H1 (cell line): ENCODE results near the gene R3HDM2. TPM values are rescaled to one million over a fixed set of nuclear protein-coding genes. Genes with fewer than 3 reads are reported as not detected.

Experiments
- CTCF ChIA-PET: fragments of 300-600 bp; sonication (Branson Sonifier 250); formaldehyde crosslinking; loops from one replicate; lab custom pipeline; 2021; ENCODE audit not compliant: partially characterized antibody; lab: Charles Lee
- POLR2A ChIA-PET: fragments of 300-600 bp; sonication (Branson Sonifier 250); formaldehyde crosslinking; loops from one replicate; lab custom pipeline; 2021; ENCODE audit warnings: inconsistent platforms; ENCODE audit not compliant: partially characterized antibody; lab: Charles Lee
- DNase-seq, 2 experiments: peaks; one replicate each; pipeline versions ENCODE4 v3.0.0 to v3.0.0-alpha.2; 2010 to 2022; ENCODE audit warnings: low spot score in 2 of 2, low read depth in 1 of 2, mixed read lengths in 1 of 2
- FAIRE-seq: peaks from 2 replicates; lab custom pipeline; 2011; peaks lifted over from hg19 to GRCh38; lab: Jason Lieb, UNC
- H2AFZ ChIP-seq: 2 replicates; pipeline ENCODE4 v1.8.1; 2012; ENCODE audit warnings: low read length, inconsistent platforms
- H2AK5ac ChIP-seq: 2 replicates; pipeline ENCODE4 v1.6.1; 2013; ENCODE audit warnings: low read depth, low read length
- H2BK120ac ChIP-seq: replicated peaks from 2 replicates; pipeline ENCODE3; 2013; ENCODE audit warnings: low read depth, low read length, inconsistent platforms
- H2BK12ac ChIP-seq: 2 replicates; pipeline ENCODE4 v1.6.1; 2013; ENCODE audit warnings: low read depth, low read length
- H2BK15ac ChIP-seq: 2 replicates; pipeline ENCODE4 v1.6.1; 2013; ENCODE audit warnings: low read length
- H2BK20ac ChIP-seq: 2 replicates; pipeline ENCODE4 v1.6.1; 2013; ENCODE audit warnings: low read length
- H2BK5ac ChIP-seq: 2 replicates; pipeline ENCODE4 v1.6.1; 2013; ENCODE audit warnings: low read depth, low read length
- H3K14ac ChIP-seq: 2 replicates; pipeline ENCODE4 v1.6.1; 2013; ENCODE audit warnings: inconsistent platforms; ENCODE audit not compliant: insufficient read length
- H3K18ac ChIP-seq: 2 replicates; pipeline ENCODE4 v1.6.1; 2013; ENCODE audit warnings: low read length; ENCODE audit errors: extremely low read depth
- H3K23ac ChIP-seq: 2 replicates; pipeline ENCODE4 v1.6.1; 2013; ENCODE audit warnings: inconsistent platforms; ENCODE audit not compliant: insufficient read length
- H3K23me2 ChIP-seq: 2 replicates; pipeline ENCODE4 v1.6.1; 2013; ENCODE audit warnings: low read depth, low read length
- H3K27ac ChIP-seq: 2 replicates; pipeline ENCODE4 v1.6.1; 2011; ENCODE audit warnings: low read depth, low read length, inconsistent platforms
- H3K27me3 ChIP-seq, 4 experiments: replicated peaks in 1 of 4; 1 replicate in 1 of 4; 2 replicates in 3 of 4; pipeline versions ENCODE4 v1.6.1 to v1.8.1; 2011 to 2013; ENCODE audit warnings: low read length in 3 of 4, mild to moderate bottlenecking in 3 of 4, inconsistent platforms in 2 of 4, mixed read lengths in 2 of 4, moderate library complexity in 1 of 4; ENCODE audit not compliant: control insufficient read depth in 3 of 4, insufficient read depth in 3 of 4; ENCODE audit errors: extremely low read depth in 1 of 4
- H3K36me3 ChIP-seq, 4 experiments: 2 replicates each; pipeline versions ENCODE4 v1.6.1 to v1.8.1; 2011 to 2013; ENCODE audit warnings: mild to moderate bottlenecking in 4 of 4, low read length in 3 of 4, moderate library complexity in 2 of 4, control low read depth in 1 of 4, inconsistent platforms in 1 of 4; ENCODE audit not compliant: insufficient read depth in 4 of 4, control insufficient read depth in 2 of 4
- H3K4ac ChIP-seq: replicated peaks from 2 replicates; pipeline ENCODE3; 2013; ENCODE audit warnings: low read length, low read depth, mixed read lengths, inconsistent platforms; ENCODE audit not compliant: insufficient read length
- H3K4me1 ChIP-seq, 4 experiments: replicated peaks in 1 of 4; 1 replicate in 1 of 4; 2 replicates in 3 of 4; pipeline versions ENCODE4 v1.6.1 to v1.8.1; 2011 to 2013; ENCODE audit warnings: low read length in 3 of 4, inconsistent platforms in 2 of 4, mixed read lengths in 1 of 4; ENCODE audit not compliant: insufficient read depth in 4 of 4, control insufficient read depth in 3 of 4
- H3K4me2 ChIP-seq, 2 experiments: 2 replicates each; pipeline versions ENCODE4 v1.6.1 to v1.8.1; 2011 to 2013; ENCODE audit warnings: low read depth in 2 of 2, low read length in 2 of 2, control low read depth in 1 of 2, inconsistent platforms in 1 of 2, mild to moderate bottlenecking in 1 of 2; ENCODE audit not compliant: insufficient read depth in 1 of 2
- H3K4me3 ChIP-seq, 4 experiments: fragments of 200-600, 300-600 bp in 1 of 4; sonication (generic), shearing (Covaris generic), sonication (Bioruptor Twin) in 1 of 4; 2 replicates each; pipeline versions ENCODE4 v1.5.1 to v1.8.1; 2011 to 2016; ENCODE audit warnings: low read length in 4 of 4, low read depth in 3 of 4, control low read depth in 2 of 4, inconsistent platforms in 2 of 4, mild to moderate bottlenecking in 2 of 4, mixed read lengths in 1 of 4, moderate library complexity in 1 of 4; ENCODE audit not compliant: insufficient read depth in 2 of 4; ENCODE audit errors: extremely low read depth in 1 of 4
- H3K56ac ChIP-seq: replicated peaks from 2 replicates; pipeline ENCODE3; 2013; ENCODE audit warnings: low read depth, mild to moderate bottlenecking, mixed read lengths, low read length, inconsistent platforms; ENCODE audit not compliant: insufficient read length
- H3K79me1 ChIP-seq: 2 replicates; pipeline ENCODE4 v1.6.1; 2013; ENCODE audit warnings: low read depth, low read length, control low read depth
- H3K79me2 ChIP-seq, 2 experiments: 2 replicates each; pipeline versions ENCODE4 v1.6.1 to v1.8.1; 2012 to 2013; ENCODE audit warnings: low read length in 2 of 2, mild to moderate bottlenecking in 2 of 2, inconsistent platforms in 1 of 2; ENCODE audit not compliant: insufficient read depth in 2 of 2, control insufficient read depth in 1 of 2
- H3K9ac ChIP-seq, 4 experiments: replicated peaks in 1 of 4; 1 replicate in 1 of 4; 2 replicates in 3 of 4; pipeline versions ENCODE4 v1.6.1 to v1.8.1; 2011 to 2013; ENCODE audit warnings: low read depth in 3 of 4, low read length in 3 of 4, control low read depth in 2 of 4, mild to moderate bottlenecking in 2 of 4, moderate library complexity in 2 of 4, inconsistent platforms in 1 of 4; ENCODE audit errors: extremely low read depth in 1 of 4
- H3K9me3 ChIP-seq, 2 experiments: 2 replicates each; pipeline versions ENCODE4 v1.6.1 to v1.8.1; 2012 to 2013; ENCODE audit warnings: mild to moderate bottlenecking in 2 of 2, moderate library complexity in 2 of 2, control low read depth in 1 of 2, inconsistent platforms in 1 of 2, low read depth in 1 of 2, low read length in 1 of 2, mixed read lengths in 1 of 2; ENCODE audit not compliant: insufficient read depth in 2 of 2
- H4K20me1 ChIP-seq, 2 experiments: replicated peaks in 1 of 2; 2 replicates each; pipeline versions ENCODE3 to v1.8.1; 2011 to 2013; ENCODE audit warnings: inconsistent platforms in 2 of 2, low read length in 2 of 2, mild to moderate bottlenecking in 1 of 2; ENCODE audit not compliant: insufficient read depth in 2 of 2, control insufficient read depth in 1 of 2
- H4K5ac ChIP-seq: 2 replicates; pipeline ENCODE4 v1.6.1; 2013; ENCODE audit warnings: low read length, low read depth, mixed read lengths, inconsistent platforms; ENCODE audit not compliant: insufficient read length
- H4K8ac ChIP-seq: 2 replicates; pipeline ENCODE4 v1.8.0; 2013; ENCODE audit warnings: mild to moderate bottlenecking, moderate library complexity, low read length, inconsistent platforms; ENCODE audit not compliant: insufficient read depth; ENCODE audit errors: extremely low read depth
- H4K91ac ChIP-seq: replicated peaks from 2 replicates; pipeline ENCODE3; 2013; ENCODE audit warnings: low read length, mixed read lengths, inconsistent platforms; ENCODE audit not compliant: insufficient read length
- BCL11A ChIP-seq, 2 experiments: IDR thresholded peaks; one replicate each; pipeline ENCODE4 v1.6.1; 2011; ENCODE audit warnings: low read depth in 2 of 2, low read length in 2 of 2, mild to moderate bottlenecking in 2 of 2
- CHD1 ChIP-seq: IDR thresholded peaks from 2 replicates; pipeline ENCODE4 v1.6.1; 2012; ENCODE audit warnings: low read depth, low read length, improper control_type of control experiment
- E2F6 ChIP-seq: IDR thresholded peaks from 2 replicates; pipeline ENCODE4 v1.6.1; 2012; ENCODE audit warnings: inconsistent platforms
- EP300 ChIP-seq, 2 experiments: IDR thresholded peaks; 1 replicate in 1 of 2; 2 replicates in 1 of 2; pipeline ENCODE4 v1.6.1; 2011 to 2012; ENCODE audit warnings: low read depth in 2 of 2, low read length in 2 of 2, mild to moderate bottlenecking in 2 of 2, borderline replicate concordance in 1 of 2, inconsistent platforms in 1 of 2, moderate library complexity in 1 of 2
- NANOG ChIP-seq: IDR thresholded peaks from 2 replicates; pipeline ENCODE4 v1.6.1; 2011; ENCODE audit warnings: low read length, low read depth, mild to moderate bottlenecking, inconsistent platforms; ENCODE audit not compliant: insufficient read depth, poor library complexity, severe bottlenecking
- NRF1 ChIP-seq: IDR thresholded peaks from 2 replicates; pipeline ENCODE4 v1.6.1; 2011; ENCODE audit warnings: mild to moderate bottlenecking, low read depth, low read length, improper control_type of control experiment
- POLR2A ChIP-seq, 2 experiments: IDR thresholded peaks; 1 replicate in 1 of 2; 2 replicates in 1 of 2; pipeline ENCODE4 v1.6.1; 2011; ENCODE audit warnings: low read depth in 2 of 2, low read length in 2 of 2, mild to moderate bottlenecking in 2 of 2; ENCODE audit errors: control extremely low read depth in 1 of 2
- SP1 ChIP-seq: IDR thresholded peaks from 2 replicates; pipeline ENCODE4 v1.6.1; 2011; ENCODE audit warnings: low read depth, low read length
- TAF1 ChIP-seq: IDR thresholded peaks from 2 replicates; pipeline ENCODE4 v1.6.1; 2011; ENCODE audit warnings: mild to moderate bottlenecking, low read depth, low read length
- TCF12 ChIP-seq: IDR thresholded peaks from 2 replicates; pipeline ENCODE4 v1.6.1; 2011; ENCODE audit warnings: low read depth, mild to moderate bottlenecking, low read length
- WGBS, 2 experiments: shearing (Covaris generic) in 1 of 2; methylation state at CpG; one replicate each; pipeline versions ENCODE4 v1.1.6 to v1.1.7; 2013 to 2015; ENCODE audit warnings: low lambda C conversion rate in 2 of 2, mixed read lengths in 2 of 2, inconsistent platforms in 1 of 2, low coverage in 1 of 2, missing lambda C conversion rate in 1 of 2; ENCODE audit not compliant: insufficient replicate concordance in 2 of 2, insufficient coverage in 1 of 2, insufficient read length in 1 of 2; ENCODE audit errors: extremely low coverage in 1 of 2, missing lambda C conversion rate in 1 of 2; 5-methylcytosine and 5-hydroxymethylcytosine counted together
- polyA plus RNA-seq, 7 experiments: library from polyadenylated mRNA; depleted of rRNA in 3 of 7; stranded (reverse) in 5 of 7; unstranded in 2 of 7; fragments of >200 nt in 5 of 7; fragments of 200-250 nt in 2 of 7; gene quantifications; 1 replicate in 5 of 7; 2 replicates in 1 of 7; 4 replicates in 1 of 7; pipeline versions ENCODE4 v1.2.1 to v1.2.3, GENCODE V29; 2011 to 2013; ENCODE audit warnings: missing spikeins in 2 of 7, mixed read lengths in 2 of 7
- total RNA-seq: library from RNA; stranded (reverse); fragmentation: NEBNext Ultra II Directional; extraction: Animal tissue kit (Norgen Biotek cat#: 25700); gene quantifications from 2 replicates; pipeline ENCODE4 v1.2.1, GENCODE V29; 2021
- TF ChIP-seq, protein P1 (sequence below), 3 experiments: IDR thresholded peaks; 1 replicate in 2 of 3; 2 replicates in 1 of 3; pipeline versions ENCODE4 v1.5.1 to v1.6.1; 2011; ENCODE audit warnings: low read length in 3 of 3, mild to moderate bottlenecking in 3 of 3, inconsistent platforms in 2 of 3, low read depth in 1 of 3, moderate library complexity in 1 of 3; ENCODE audit not compliant: insufficient read depth in 1 of 3; ENCODE audit errors: control extremely low read depth in 1 of 3

R3HDM2 gene
- total and polyA plus RNA-seq, 2 of the 8 experiments (the other 6 are each of a cell fraction or from before 2014, with no cell fraction given) = 25.6 to 27.0 TPM

GRCh38 chr12:57381693-57382220, 49.1 kb downstream of the R3HDM2 start:
- Histone ChIP-seq H3K4me1 (no peaks in the 10 kb centered on the region), H3K14ac (no peak overlapping the region), H2AK5ac (no peak overlapping the region), H4K8ac (no peak overlapping the region), H2BK20ac (no peak overlapping the region), H3K79me1 (no peaks in the 10 kb centered on the region), H3K27me3 (no peaks in the 10 kb centered on the region), H3K23ac (no peak overlapping the region), H2BK15ac (no peak overlapping the region), H2BK12ac (no peak overlapping the region), H3K9me3 (no peaks in the 10 kb centered on the region), H2BK120ac (no peak overlapping the region), H4K91ac (no peak overlapping the region), H2BK5ac (no peak overlapping the region), H3K9ac (no peak overlapping the region), H3K18ac (no peak overlapping the region), H3K27ac (no peak overlapping the region), H3K4ac (no peak overlapping the region), H3K4me3 (no peak overlapping the region), H4K20me1 (no peaks in the 10 kb centered on the region), H4K5ac (no peak overlapping the region), H3K79me2 (no peaks in the 10 kb centered on the region), H3K36me3 (no peaks in the 10 kb centered on the region), H3K56ac (no peak overlapping the region), H2AFZ (no peak overlapping the region), H3K4me2 (no peak overlapping the region), H3K23me2 (no peaks in the 10 kb centered on the region)
- DNase-seq = no peak
- 94% methylated on average over 2 of the region's 2 CpGs; no CpG with 5 or more reads in 1 of the 2 experiments for WGBS, 2 experiments
- ChIA-PET POLR2A (no interaction called here), CTCF (interaction anchor here (0.6 to 1.6 kb wide), 2 partner anchors 74 to 89 kb away, joined by 5 to 6 read pairs; no protein-coding TSS in a partner anchor)
- no peak for FAIRE-seq
- TF ChIP-seq POLR2A (IDR thresholded peaks at IDR 0.05; ENCODE audit: control extremely low read depth in 1 of 2, low read depth in 2 of 2, low read length in 2 of 2) (no peak), SP1 (no peak), NANOG (no peak), E2F6 (no peak), EP300 (IDR thresholded peaks at IDR 0.05; ENCODE audit: borderline replicate concordance in 1 of 2, low read depth in 2 of 2, low read length in 2 of 2) (no peak), TCF12 (no peak), CHD1 (no peak), TAF1 (no peak), NRF1 (no peak), BCL11A (IDR thresholded peaks at IDR 0.05; ENCODE audit: low read depth in 2 of 2, low read length in 2 of 2) (no peak)
- TF ChIP-seq, protein P1, sequence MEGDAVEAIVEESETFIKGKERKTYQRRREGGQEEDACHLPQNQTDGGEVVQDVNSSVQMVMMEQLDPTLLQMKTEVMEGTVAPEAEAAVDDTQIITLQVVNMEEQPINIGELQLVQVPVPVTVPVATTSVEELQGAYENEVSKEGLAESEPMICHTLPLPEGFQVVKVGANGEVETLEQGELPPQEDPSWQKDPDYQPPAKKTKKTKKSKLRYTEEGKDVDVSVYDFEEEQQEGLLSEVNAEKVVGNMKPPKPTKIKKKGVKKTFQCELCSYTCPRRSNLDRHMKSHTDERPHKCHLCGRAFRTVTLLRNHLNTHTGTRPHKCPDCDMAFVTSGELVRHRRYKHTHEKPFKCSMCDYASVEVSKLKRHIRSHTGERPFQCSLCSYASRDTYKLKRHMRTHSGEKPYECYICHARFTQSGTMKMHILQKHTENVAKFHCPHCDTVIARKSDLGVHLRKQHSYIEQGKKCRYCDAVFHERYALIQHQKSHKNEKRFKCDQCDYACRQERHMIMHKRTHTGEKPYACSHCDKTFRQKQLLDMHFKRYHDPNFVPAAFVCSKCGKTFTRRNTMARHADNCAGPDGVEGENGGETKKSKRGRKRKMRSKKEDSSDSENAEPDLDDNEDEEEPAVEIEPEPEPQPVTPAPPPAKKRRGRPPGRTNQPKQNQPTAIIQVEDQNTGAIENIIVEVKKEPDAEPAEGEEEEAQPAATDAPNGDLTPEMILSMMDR (IDR thresholded peaks at IDR 0.05; ENCODE audit: control extremely low read depth in 1 of 3, insufficient read depth in 1 of 3, low read depth in 1 of 3, low read length in 3 of 3) = no peak
